Measurements from ENCODE around the gene CEP70.
"Not testable (repeated sequence)": the region's sequence is repeated elsewhere in the genome, so short reads cannot be mapped to it uniquely, and the experiment has no call there.

The CEP70 gene

GRCh38 chr3:138594150-138594934 is at the start of gene CEP70:
TSS of gene CEP70 (minus strand) at chr3:138594260. CDS start at chr3:138572927, 21,333 bp downstream.
- no peak for DNase-seq

GRCh38 chr3:138642927-138643253 is 48.8 kb upstream of the CEP70 start:
- no peak for DNase-seq

GRCh38 chr3:138642226-138642926 is 48.3 kb upstream of the CEP70 start:
- DNase-seq, result no peak

- DNase-seq, result no peak
Observed at GRCh38 chr3:138640537-138640936, 46.5 kb upstream of the CEP70 start.

- DNase-seq, result no peak
Observed at GRCh38 chr3:138638641-138639040, 44.6 kb upstream of the CEP70 start.

- DNase-seq, result no peak
Observed at GRCh38 chr3:138629526-138629925, 35.5 kb upstream of the CEP70 start.

GRCh38 chr3:138625707-138626365 is 31.8 kb upstream of the CEP70 start:
- DNase-seq, result no peak

- DNase-seq, result no peak
Observed at GRCh38 chr3:138624518-138624917, 30.5 kb upstream of the CEP70 start.

GRCh38 chr3:138620431-138620830 is 26.4 kb upstream of the CEP70 start:
- no peak for DNase-seq

- no peak for DNase-seq
Observed at GRCh38 chr3:138615462-138615861, 21.4 kb upstream of the CEP70 start.

GRCh38 chr3:138609898-138610266 is 15.8 kb upstream of the CEP70 start:
- DNase-seq, result no peak

GRCh38 chr3:138608322-138609135 is 14.5 kb upstream of the CEP70 start, which contains the start of gene FAIM:
TSS of gene FAIM (plus strand) at chr3:138608771. CDS start at chr3:138619727, 10,956 bp downstream.
- DNase-seq, result peak; percentile 70

- DNase-seq, result not testable (repeated sequence)
Observed at GRCh38 chr3:138604106-138604595, 10.1 kb upstream of the CEP70 start.

- DNase-seq, result not testable (repeated sequence)
Observed at GRCh38 chr3:138601661-138602060, 7.6 kb upstream of the CEP70 start.

- no peak for DNase-seq
Observed at GRCh38 chr3:138600100-138600745, 6.2 kb upstream of the CEP70 start.

- DNase-seq, result no peak
Observed at GRCh38 chr3:138598534-138598933, 4.5 kb upstream of the CEP70 start.

GRCh38 chr3:138597186-138597976 is 3.3 kb upstream of the CEP70 start:
- DNase-seq, result not testable (repeated sequence)

GRCh38 chr3:138594935-138595610 is 1.0 kb upstream of the CEP70 start:
- DNase-seq, result no peak

GRCh38 chr3:138593488-138594149 is 441 bp downstream of the CEP70 start:
- no peak for DNase-seq

GRCh38 chr3:138591392-138591791 is 2.7 kb downstream of the CEP70 start:
- DNase-seq, result no peak
